Measurements from ENCODE around the gene SMPD3.

- no peak for TF ChIP-seq POLR2A (IDR thresholded peaks at IDR 0.05; ENCODE audit: low read depth, low read length)
- TF ChIP-seq CTCF (conservative IDR thresholded peaks at IDR 0.05; ENCODE audit: low read depth, low read length): no peak
- no peak for TF ChIP-seq ELK1 (IDR thresholded peaks at IDR 0.05; ENCODE audit: borderline replicate concordance, low read depth, low read length)
- TF ChIP-seq SMC3 (IDR thresholded peaks at IDR 0.05; ENCODE audit: low read depth, low read length): no peak
- TF ChIP-seq BHLHE40 (IDR thresholded peaks at IDR 0.05; ENCODE audit: low read depth, low read length): no peak
- TF ChIP-seq MXI1 (IDR thresholded peaks at IDR 0.05; ENCODE audit: borderline replicate concordance, low read depth, low read length): no peak
- peak; percentile 35; the same call in 1 of the 2 replicates for TF ChIP-seq CEBPB (IDR thresholded peaks at IDR 0.05; ENCODE audit: low read depth, low read length)
- no peak for TF ChIP-seq USF2 (IDR thresholded peaks at IDR 0.05; ENCODE audit: low read depth, low read length)
- TF ChIP-seq NFE2L2 (IDR thresholded peaks at IDR 0.05; ENCODE audit: low read depth, low read length): no peak
- TF ChIP-seq RFX5 (IDR thresholded peaks at IDR 0.05; ENCODE audit: low read depth, low read length): no peak
Measured at GRCh38 chr16:68496689-68497088, 48.4 kb upstream of the SMPD3 start.

Measured in IMR-90 (cell line).